Activated CD8-positive, alpha-beta memory T cell treated with anti-CD3 and anti-CD28 coated beads for 4 hours (primary cell): Measurements from ENCODE around the gene ADRA1B.
"Not testable (repeated sequence)": the region's sequence is repeated elsewhere in the genome, so short reads cannot be mapped to it uniquely, and the experiment has no call there.

Source experiments
- DNase-seq, 2 donors: peaks; one replicate each; pipeline ENCODE4 v3.0.0-alpha.2; 2020; ENCODE audit warnings: low read depth in 2 of 2

The ADRA1B gene

GRCh38 chr5:159965838-159966128, 49.5 kb downstream of the ADRA1B start:
- not testable (repeated sequence) for DNase-seq

DNA sequence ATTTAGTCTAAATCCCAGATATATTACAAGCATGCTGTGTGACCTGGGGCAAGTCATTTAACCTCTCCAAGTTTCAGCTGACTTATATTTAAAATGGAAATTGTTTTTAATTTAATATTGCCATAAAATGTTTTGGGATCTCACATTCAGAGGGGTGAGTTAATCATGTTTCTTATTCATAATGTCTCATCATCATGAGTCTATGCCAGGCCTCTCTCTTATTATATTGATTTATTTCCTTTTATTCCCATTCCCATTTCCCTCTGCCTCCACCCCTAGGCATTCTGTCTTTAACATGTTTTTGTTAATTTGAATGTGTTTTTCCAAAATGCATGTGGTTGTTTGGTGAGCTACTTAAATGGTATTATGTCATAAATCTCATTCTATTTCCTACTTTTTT, 53.7 kb downstream of the ADRA1B start:
- no peak for DNase-seq

- no peak for DNase-seq
Measured at GRCh38 chr5:159971038-159971437, 54.8 kb downstream of the ADRA1B start.

- no peak for DNase-seq
Measured at GRCh38 chr5:159971514-159971913, 55.2 kb downstream of the ADRA1B start.

DNA sequence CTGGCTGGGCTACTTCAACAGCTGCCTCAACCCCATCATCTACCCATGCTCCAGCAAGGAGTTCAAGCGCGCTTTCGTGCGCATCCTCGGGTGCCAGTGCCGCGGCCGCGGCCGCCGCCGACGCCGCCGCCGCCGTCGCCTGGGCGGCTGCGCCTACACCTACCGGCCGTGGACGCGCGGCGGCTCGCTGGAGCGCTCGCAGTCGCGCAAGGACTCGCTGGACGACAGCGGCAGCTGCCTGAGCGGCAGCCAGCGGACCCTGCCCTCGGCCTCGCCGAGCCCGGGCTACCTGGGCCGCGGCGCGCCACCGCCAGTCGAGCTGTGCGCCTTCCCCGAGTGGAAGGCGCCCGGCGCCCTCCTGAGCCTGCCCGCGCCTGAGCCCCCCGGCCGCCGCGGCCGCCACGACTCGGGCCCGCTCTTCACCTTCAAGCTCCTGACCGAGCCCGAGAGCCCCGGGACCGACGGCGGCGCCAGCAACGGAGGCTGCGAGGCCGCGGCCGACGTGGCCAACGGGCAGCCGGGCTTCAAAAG, 55.7 kb downstream of the ADRA1B start:
- no peak for DNase-seq

- DNase-seq, result no peak
Measured at GRCh38 chr5:159972538-159973362, 56.5 kb downstream of the ADRA1B start.

DNA sequence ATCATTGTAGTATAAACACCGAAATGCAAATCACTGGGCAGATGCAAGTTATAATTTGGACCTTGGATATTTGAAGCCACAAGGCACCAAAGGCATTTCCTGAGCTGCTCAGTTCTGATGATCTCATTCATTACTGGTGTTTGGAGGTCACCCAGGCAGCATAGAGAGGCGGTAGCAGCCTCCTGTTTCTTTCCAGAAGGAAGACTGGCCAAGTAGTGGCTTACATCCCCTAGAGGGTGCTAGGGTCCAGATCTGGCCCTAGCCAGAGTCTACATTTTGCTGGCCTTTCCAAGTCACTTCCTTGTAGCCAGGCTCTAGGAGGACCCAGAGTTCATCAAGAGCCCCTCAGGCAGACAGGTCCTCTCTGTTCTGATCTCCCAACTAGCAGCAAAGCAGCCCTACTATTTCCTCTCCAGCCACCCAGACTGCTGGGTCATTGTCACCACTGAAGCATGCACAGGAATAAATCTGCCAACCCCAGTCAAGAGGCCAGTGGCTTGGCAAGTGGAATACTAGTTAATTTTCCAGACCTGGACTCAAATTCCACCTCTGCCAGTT, 59.3 kb downstream of the ADRA1B start:
- DNase-seq, result no peak

DNA sequence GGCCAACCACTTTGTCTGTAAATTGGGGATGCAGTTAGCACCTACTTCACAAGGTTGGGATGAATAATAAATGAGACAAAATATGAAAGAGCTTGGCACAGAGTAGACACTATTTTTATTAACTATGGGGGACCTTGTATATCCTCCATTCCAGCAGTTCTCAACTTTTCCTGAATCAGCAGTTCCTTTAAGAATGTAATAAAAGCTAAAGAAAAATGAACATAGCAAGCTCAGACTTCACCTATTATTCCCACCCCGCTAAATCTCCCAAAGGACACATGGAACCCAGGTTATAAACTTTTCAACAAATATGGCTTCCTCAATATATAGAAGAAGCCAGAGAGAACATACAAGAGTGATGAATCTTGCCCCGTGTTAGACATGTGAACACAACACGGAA, 60.6 kb downstream of the ADRA1B start:
- no peak for DNase-seq

DNA sequence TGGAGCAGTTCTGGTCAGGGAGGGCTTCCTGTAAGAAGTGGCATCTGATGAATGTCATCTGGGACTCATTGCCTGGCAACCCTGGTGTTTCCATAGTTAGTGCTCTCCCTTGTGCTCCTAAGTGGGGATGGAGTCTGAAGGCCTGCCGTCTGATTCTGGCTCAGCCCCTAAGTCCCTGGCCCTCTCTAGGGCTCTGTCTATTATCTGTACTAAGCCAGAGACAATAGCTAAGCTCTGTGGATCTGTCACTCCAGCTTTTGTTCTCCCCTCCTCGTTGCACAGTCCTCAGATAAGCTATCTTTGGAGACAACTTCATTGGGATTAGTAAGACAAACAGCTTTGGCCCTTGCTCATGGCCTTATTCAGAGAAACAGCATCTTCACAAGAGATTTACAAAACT, 62.1 kb downstream of the ADRA1B start:
- DNase-seq, result no peak

DNA sequence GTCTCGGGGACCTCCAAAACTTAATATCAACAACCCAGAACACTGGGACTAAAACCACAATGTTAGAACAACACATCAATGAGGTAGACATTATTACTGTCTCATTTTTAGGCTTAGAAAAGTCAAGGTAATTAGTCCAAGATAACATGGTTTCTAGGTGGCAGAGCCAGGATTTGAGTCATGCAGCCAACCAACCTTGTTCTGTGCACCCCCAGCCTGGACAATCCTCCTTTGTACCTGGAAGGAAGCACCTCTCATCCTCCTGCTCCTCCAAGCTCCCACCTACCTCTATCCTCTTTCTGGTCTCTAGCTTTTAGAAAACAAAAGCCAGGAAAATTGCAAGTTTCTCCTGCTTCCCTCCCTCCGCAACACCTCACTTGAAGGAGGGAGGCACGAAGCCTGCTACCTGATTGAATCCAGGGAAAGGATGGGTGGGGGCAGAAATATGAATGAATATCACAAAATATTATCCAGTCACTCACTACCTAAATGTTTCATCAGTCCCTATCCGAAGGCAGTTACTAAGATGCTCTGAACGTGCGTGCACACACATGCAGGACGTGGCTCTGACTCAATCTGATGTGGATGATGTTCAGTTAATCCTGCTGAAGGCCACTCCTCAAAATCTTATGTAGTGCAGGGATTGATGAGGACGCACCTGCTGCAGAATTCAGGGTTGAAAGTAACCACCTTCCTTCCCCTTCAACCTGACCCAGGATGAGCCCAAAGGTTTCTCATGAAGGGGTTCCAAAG, 66.3 kb downstream of the ADRA1B start:
- no peak for DNase-seq

DNA sequence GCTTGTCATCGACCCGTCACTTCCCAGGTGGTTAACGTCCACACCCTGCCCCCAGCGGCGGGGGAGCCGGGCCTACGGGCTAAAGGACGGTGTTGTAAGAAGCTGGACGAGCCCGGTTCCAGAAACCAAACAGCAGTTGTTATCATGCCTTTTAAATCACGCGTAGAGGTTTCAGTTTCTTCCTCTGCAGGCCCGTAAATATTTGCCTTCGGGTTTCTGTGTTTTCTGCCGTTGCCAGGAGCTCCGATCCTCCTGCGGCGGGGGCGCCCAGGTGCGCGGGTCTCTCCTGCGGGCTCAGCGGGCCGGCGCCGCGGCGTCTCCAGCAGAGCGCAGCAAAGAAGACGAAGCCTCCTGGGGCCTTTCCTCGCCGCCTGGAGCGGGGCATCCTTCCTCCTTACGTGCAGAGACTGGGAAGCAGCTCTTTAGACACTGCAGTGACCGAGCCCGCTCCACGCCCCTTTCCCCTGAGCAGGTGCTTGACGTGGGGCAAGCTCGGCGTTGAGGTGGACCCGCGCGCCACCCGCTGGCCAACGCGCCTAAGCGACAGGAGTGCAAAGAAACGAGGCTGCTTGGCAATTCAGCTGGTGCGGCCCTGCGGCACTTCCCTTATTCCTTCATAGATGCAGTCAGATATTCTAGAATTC, 70.9 kb downstream of the ADRA1B start:
- DNase-seq, result peak; percentile 43 to 44

- DNase-seq, result no peak
Measured at GRCh38 chr5:159990506-159990905, 74.2 kb downstream of the ADRA1B start.

- DNase-seq, result no peak
Measured at GRCh38 chr5:159992566-159992965, 76.3 kb downstream of the ADRA1B start.

GRCh38 chr5:159993194-159993593, 76.9 kb downstream of the ADRA1B start:
- DNase-seq, result no peak

- DNase-seq, result no peak
Measured at GRCh38 chr5:159995907-159996306, 79.6 kb downstream of the ADRA1B start.

DNA sequence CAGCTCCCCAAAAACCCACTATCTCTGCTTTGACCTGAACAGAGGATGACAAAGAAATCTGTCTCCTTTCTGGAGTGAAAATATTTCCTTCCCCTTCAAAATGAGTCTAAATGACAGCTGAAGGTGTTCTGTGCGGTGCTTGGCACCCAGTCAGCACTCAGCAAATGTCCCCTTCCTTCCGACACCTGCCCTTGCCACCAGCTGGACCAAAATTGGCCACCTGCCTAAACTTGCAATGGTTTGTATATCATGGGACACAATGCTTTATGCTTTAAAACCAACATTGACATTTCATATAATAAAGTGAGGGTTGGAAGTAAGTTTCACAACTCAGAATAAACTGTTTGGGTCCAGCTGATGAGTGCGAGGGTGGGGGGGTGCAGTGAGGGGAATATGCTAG, 85.2 kb downstream of the ADRA1B start:
- no peak for DNase-seq

GRCh38 chr5:160007514-160007913, 91.2 kb downstream of the ADRA1B start:
- DNase-seq, result no peak

GRCh38 chr5:160008529-160008876, 92.2 kb downstream of the ADRA1B start:
- DNase-seq, result not testable (repeated sequence)

GRCh38 chr5:160008877-160009590, 92.8 kb downstream of the ADRA1B start, which contains the start of gene TTC1:
TSS of gene TTC1 (plus strand) at chr5:160009139. CDS start at chr5:160010529, 1,390 bp downstream.
- peak; percentile 84 to 90 for DNase-seq

DNA sequence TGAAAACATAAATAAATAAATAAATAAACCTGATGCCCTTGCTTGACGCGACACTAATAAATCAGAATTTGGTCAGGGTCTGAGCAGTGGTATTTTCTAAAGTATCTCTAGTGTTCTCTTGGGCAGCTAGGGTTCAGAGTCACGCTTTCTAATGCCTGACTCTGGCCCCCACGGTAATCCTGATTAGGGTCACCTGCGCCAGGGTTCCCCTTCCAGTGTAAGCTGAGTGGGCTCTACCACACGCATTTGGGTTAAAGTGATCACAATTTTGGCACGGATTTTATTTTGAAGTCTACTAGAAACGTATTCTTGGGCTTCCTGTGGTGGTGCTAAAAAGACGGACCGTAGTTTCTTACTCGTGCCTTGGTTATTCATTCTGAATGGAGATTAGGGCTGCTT, 93.3 kb downstream of the ADRA1B start:
- no peak for DNase-seq

- DNase-seq, result no peak
Measured at GRCh38 chr5:160011471-160011870, 95.2 kb downstream of the ADRA1B start.

GRCh38 chr5:160014197-160014596, 97.9 kb downstream of the ADRA1B start:
- DNase-seq, result not testable (repeated sequence)
